ENCODE data around the gene TMEM156. TPM values are rescaled to one million over a fixed set of nuclear protein-coding genes. Genes with fewer than 3 reads are reported as not detected.

The TMEM156 gene
- total and polyA plus RNA-seq, 2 donors (not counting 3 experiments of a cell fraction or from before 2014, with no cell fraction given) = 0.39 to 1.00 TPM

DNA sequence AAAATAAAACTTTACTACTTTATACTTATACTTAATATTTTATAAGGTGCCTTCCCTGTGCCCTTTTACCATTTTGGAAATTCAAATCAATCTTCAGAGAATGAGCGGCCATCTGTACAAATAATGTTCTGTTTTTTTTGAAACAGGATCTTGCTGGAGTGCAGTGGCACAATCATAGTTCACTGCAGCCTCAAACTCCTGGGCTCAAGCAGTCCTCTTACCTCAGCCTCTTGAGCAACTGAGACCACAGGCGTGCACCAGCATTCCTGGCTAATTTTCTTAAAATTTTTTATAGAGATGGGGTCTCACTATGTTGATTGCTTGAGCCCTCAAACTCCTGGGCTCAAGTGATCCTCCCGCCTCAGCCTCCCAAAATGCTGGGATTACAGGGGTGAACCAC, 111.1 kb downstream of the TMEM156 start:
- no peaks in the 10 kb centered on the region for H3K9me1 ChIP-seq (replicated peaks; ENCODE audit: control insufficient read depth, extremely low read depth, insufficient read depth, low read length)
- FAIRE-seq = no peak
- no peak for TF ChIP-seq FOS (IDR thresholded peaks at IDR 0.05; ENCODE audit: borderline replicate concordance, insufficient read depth, low read length)
- TF ChIP-seq POLR2AphosphoS5 (IDR thresholded peaks at IDR 0.05; ENCODE audit: insufficient read depth, low read depth, low read length) = no peak
- no peak for TF ChIP-seq CTCF (IDR thresholded peaks at IDR 0.05; ENCODE audit: extremely low read depth in 1 of 2, insufficient read depth in 1 of 2, low read depth in 1 of 2, low read length in 2 of 2)
- no peak for TF ChIP-seq JUN (IDR thresholded peaks at IDR 0.05; ENCODE audit: borderline replicate concordance, insufficient read depth, insufficient read length, low read depth)
- no peak for TF ChIP-seq GATA2 (IDR thresholded peaks at IDR 0.05; ENCODE audit: insufficient read depth, insufficient read length, low read depth, low read length)
- no peak overlapping the region for H3K27ac ChIP-seq (ENCODE audit: insufficient read depth, low read depth, low read length)
- no TSS peak for BruUV-seq (replicated peaks)
- H3K9ac ChIP-seq (replicated peaks; ENCODE audit: extremely low read depth, insufficient read depth, low read length) = no peak overlapping the region
- dilution Hi-C loops (cut with MboI; ENCODE audit: extremely low pct_ligation_motif_present, low sequenced_read_pairs) = no loop called here
- H3K4me1 ChIP-seq (ENCODE audit: control insufficient read depth, extremely low read depth, insufficient read depth, low read length) = no peaks in the 10 kb centered on the region
- ChIA-PET CTCF (no interaction called here), POLR2A (no interaction called here)
- no peak overlapping the region for H3K4me2 ChIP-seq (ENCODE audit: insufficient read depth, low read length)
- H2AFZ ChIP-seq (ENCODE audit: low read depth, low read length) = no peak overlapping the region
- H3K36me3 ChIP-seq (ENCODE audit: control insufficient read depth in 2 of 2, extremely low read depth in 1 of 2, insufficient read depth in 2 of 2, low read length in 2 of 2) = peaks cover 12 to 23% of the 10 kb centered on the region in 2 experiments
- H4K20me1 ChIP-seq (replicated peaks; ENCODE audit: control insufficient read depth, extremely low read depth, insufficient read depth, low read length) = no peaks in the 10 kb centered on the region
- H3K79me2 ChIP-seq (ENCODE audit: control insufficient read depth, insufficient read depth, low read length) = no peaks in the 10 kb centered on the region
- no peak for DNase-seq (ENCODE audit: low read depth, low spot score)
- intact Hi-C loops (cut with micrococcal nuclease) = loop anchor here (5.0 kb wide), 1 partner anchor 216 kb away; no protein-coding TSS in a partner anchor
- no peak overlapping the region for H3K4me3 ChIP-seq (replicated peaks in 1 of 3; ENCODE audit: insufficient read depth in 1 of 3, low read depth in 1 of 3, low read length in 3 of 3)
- no peaks in the 10 kb centered on the region for H3K9me3 ChIP-seq (replicated peaks; ENCODE audit: control insufficient read depth, insufficient read depth, low read length)
- no peaks in the 10 kb centered on the region for H3K27me3 ChIP-seq (ENCODE audit: control insufficient read depth in 2 of 2, insufficient read depth in 2 of 2, low read length in 2 of 2)

GRCh38 chr4:38920677-38921076, 111.5 kb downstream of the TMEM156 start:
- Histone ChIP-seq H2AFZ (ENCODE audit: low read depth, low read length) (no peak overlapping the region), H3K4me2 (ENCODE audit: insufficient read depth, low read length) (no peak overlapping the region), H3K9ac (replicated peaks; ENCODE audit: extremely low read depth, insufficient read depth, low read length) (no peak overlapping the region), H3K36me3 (ENCODE audit: control insufficient read depth in 2 of 2, extremely low read depth in 1 of 2, insufficient read depth in 2 of 2, low read length in 2 of 2) (peaks cover 13 to 26% of the 10 kb centered on the region in 2 experiments), H3K27ac (ENCODE audit: insufficient read depth, low read depth, low read length) (no peak overlapping the region), H3K4me3 (replicated peaks in 1 of 3; ENCODE audit: insufficient read depth in 1 of 3, low read depth in 1 of 3, low read length in 3 of 3) (no peak overlapping the region), H3K4me1 (ENCODE audit: control insufficient read depth, extremely low read depth, insufficient read depth, low read length) (no peaks in the 10 kb centered on the region), H3K9me3 (replicated peaks; ENCODE audit: control insufficient read depth, insufficient read depth, low read length) (no peaks in the 10 kb centered on the region), H3K79me2 (ENCODE audit: control insufficient read depth, insufficient read depth, low read length) (no peaks in the 10 kb centered on the region), H4K20me1 (replicated peaks; ENCODE audit: control insufficient read depth, extremely low read depth, insufficient read depth, low read length) (no peaks in the 10 kb centered on the region), H3K27me3 (ENCODE audit: control insufficient read depth in 2 of 2, insufficient read depth in 2 of 2, low read length in 2 of 2) (no peaks in the 10 kb centered on the region), H3K9me1 (replicated peaks; ENCODE audit: control insufficient read depth, extremely low read depth, insufficient read depth, low read length) (no peaks in the 10 kb centered on the region)
- FAIRE-seq = no peak
- BruUV-seq (replicated peaks) = no TSS peak
- POLR2A ChIA-PET = no interaction called here
- dilution Hi-C loops (cut with MboI; ENCODE audit: extremely low pct_ligation_motif_present, low sequenced_read_pairs) = no loop called here
- intact Hi-C loops (cut with micrococcal nuclease) = loop anchor here (5.0 kb wide), 1 partner anchor 217 kb away; no protein-coding TSS in a partner anchor
- TF ChIP-seq POLR2AphosphoS5 (IDR thresholded peaks at IDR 0.05; ENCODE audit: insufficient read depth, low read depth, low read length) = no peak
- TF ChIP-seq POLR2A (IDR thresholded peaks at IDR 0.05; ENCODE audit: low read depth, low read length) = no peak
- no peak for TF ChIP-seq JUN (IDR thresholded peaks at IDR 0.05; ENCODE audit: borderline replicate concordance, insufficient read depth, insufficient read length, low read depth)
- no peak for TF ChIP-seq GATA2 (IDR thresholded peaks at IDR 0.05; ENCODE audit: insufficient read depth, insufficient read length, low read depth, low read length)
- no peak for TF ChIP-seq CTCF (IDR thresholded peaks at IDR 0.05; ENCODE audit: extremely low read depth in 1 of 2, insufficient read depth in 1 of 2, low read depth in 1 of 2, low read length in 2 of 2)
- no peak for TF ChIP-seq MAX (IDR thresholded peaks at IDR 0.05; ENCODE audit: insufficient read depth, insufficient read length)
- no peak for TF ChIP-seq MYC (IDR thresholded peaks at IDR 0.05; ENCODE audit: low read depth, low read length)
- TF ChIP-seq FOS (IDR thresholded peaks at IDR 0.05; ENCODE audit: borderline replicate concordance, insufficient read depth, low read length) = no peak
- no peak for TF ChIP-seq EZH2 (IDR thresholded peaks at IDR 0.05; ENCODE audit: borderline replicate concordance, low read depth, low read length, severe bottlenecking)
- CTCF ChIA-PET = interaction anchor here (0.7 to 1.0 kb wide), 2 partner anchors 60 to 214 kb away, joined by 3 read pairs; no protein-coding TSS in a partner anchor
- no peak for DNase-seq (ENCODE audit: low read depth, low spot score)
